Endothelial cell (in vitro differentiated cells): ENCODE data around the gene GDF7. TPM values are rescaled to one million over a fixed set of nuclear protein-coding genes. Genes with fewer than 3 reads are reported as not detected.
A peak's percentile ranks its signal among the peaks of the same experiment; 100 is the strongest.

Experiments used
- DNase-seq: peaks from one replicate; pipeline ENCODE4 v3.0.0; 2021; ENCODE audit warnings: low spot score
- H3K27ac Mint-ChIP-seq: one replicate; pipeline ENCODE4 v1.8.0; 2021; ENCODE audit warnings: mixed read lengths, inconsistent platforms; ENCODE audit not compliant: unreplicated experiment
- H3K27me3 Mint-ChIP-seq: one replicate; pipeline ENCODE4 v1.8.0; 2021; ENCODE audit warnings: mild to moderate bottlenecking, moderate library complexity, mixed read lengths, inconsistent platforms; ENCODE audit not compliant: unreplicated experiment
- H3K36me3 Mint-ChIP-seq: one replicate; pipeline ENCODE4 v1.8.0; 2021; ENCODE audit warnings: mild to moderate bottlenecking, low read depth, mixed read lengths, inconsistent platforms; ENCODE audit not compliant: unreplicated experiment
- H3K4me1 Mint-ChIP-seq: one replicate; pipeline ENCODE4 v1.8.0; 2021; ENCODE audit warnings: mild to moderate bottlenecking, mixed read lengths, inconsistent platforms; ENCODE audit not compliant: unreplicated experiment
- H3K4me3 Mint-ChIP-seq: one replicate; pipeline ENCODE4 v1.8.0; 2021; ENCODE audit warnings: mild to moderate bottlenecking, mixed read lengths, inconsistent platforms; ENCODE audit not compliant: unreplicated experiment
- H3K9me3 Mint-ChIP-seq: one replicate; pipeline ENCODE4 v1.8.0; 2021; ENCODE audit warnings: mixed read lengths, inconsistent platforms; ENCODE audit not compliant: unreplicated experiment
- CTCF ChIP-seq: fragments of 200-600 bp; sonication (generic); IDR thresholded peaks from one replicate; pipeline ENCODE4 v1.5.0; 2021; ENCODE audit warnings: antibody characterized with exemption; ENCODE audit not compliant: unreplicated experiment
- total RNA-seq: library from RNA; stranded (reverse); fragmentation: NEBNext Ultra II Directional; extraction: Animal tissue kit (Norgen Biotek cat#: 25700); gene quantifications from one replicate; pipeline ENCODE4 v1.2.1, GENCODE V29; 2021; ENCODE audit not compliant: unreplicated experiment

The GDF7 gene
- total RNA-seq, 1 donor from 2014 or later = 11.2 TPM

GRCh38 chr2:20678780-20679179 is 11.8 kb downstream of the GDF7 start:
- no peak for TF ChIP-seq CTCF
- H3K36me3 Mint-ChIP-seq = peaks cover 11% of the 10 kb centered on the region
- no peaks in the 10 kb centered on the region for H3K9me3 Mint-ChIP-seq
- DNase-seq = no peak
- H3K4me3 Mint-ChIP-seq = no peak overlapping the region
- no peak overlapping the region for H3K27ac Mint-ChIP-seq
- peaks cover 8% of the 10 kb centered on the region for H3K27me3 Mint-ChIP-seq
- peaks cover 47% of the 10 kb centered on the region for H3K4me1 Mint-ChIP-seq

DNA sequence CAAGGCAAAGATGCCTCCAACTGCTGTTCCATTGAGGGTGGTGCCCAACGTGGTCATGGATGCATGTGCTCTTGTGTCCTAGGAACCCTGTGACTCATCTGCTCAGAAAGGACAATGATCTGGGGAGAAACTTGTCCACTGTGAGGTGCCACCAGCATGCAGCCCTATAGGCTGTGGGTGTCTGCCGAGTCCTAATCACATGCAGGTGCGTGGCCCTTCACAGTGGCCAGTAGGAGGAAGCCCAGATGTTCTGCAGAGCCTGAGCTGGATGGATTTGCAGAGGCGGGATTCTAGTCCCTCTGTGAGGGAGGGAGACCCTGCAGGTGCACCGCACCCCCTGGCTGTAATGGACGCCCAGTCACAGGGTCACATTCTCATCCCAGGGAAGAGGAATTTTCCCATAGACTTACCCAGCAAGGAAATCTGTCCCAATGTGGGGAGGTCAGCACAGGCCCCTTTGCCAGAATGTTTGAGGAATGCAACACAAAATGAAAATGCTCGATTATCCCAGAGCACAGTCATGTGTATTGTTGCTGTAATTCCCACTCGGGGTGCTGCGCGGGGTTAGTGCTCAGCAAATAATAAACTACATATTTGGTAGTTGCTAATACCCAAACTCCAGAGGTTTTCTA is 13.9 kb downstream of the GDF7 start:
- TF ChIP-seq CTCF = no peak
- Mint-ChIP-seq H3K36me3 (peaks cover 16% of the 10 kb centered on the region), H3K27me3 (peaks cover 7% of the 10 kb centered on the region), H3K27ac (no peak overlapping the region), H3K4me1 (peaks cover 26% of the 10 kb centered on the region), H3K4me3 (no peak overlapping the region), H3K9me3 (no peaks in the 10 kb centered on the region)
- DNase-seq = no peak

DNA sequence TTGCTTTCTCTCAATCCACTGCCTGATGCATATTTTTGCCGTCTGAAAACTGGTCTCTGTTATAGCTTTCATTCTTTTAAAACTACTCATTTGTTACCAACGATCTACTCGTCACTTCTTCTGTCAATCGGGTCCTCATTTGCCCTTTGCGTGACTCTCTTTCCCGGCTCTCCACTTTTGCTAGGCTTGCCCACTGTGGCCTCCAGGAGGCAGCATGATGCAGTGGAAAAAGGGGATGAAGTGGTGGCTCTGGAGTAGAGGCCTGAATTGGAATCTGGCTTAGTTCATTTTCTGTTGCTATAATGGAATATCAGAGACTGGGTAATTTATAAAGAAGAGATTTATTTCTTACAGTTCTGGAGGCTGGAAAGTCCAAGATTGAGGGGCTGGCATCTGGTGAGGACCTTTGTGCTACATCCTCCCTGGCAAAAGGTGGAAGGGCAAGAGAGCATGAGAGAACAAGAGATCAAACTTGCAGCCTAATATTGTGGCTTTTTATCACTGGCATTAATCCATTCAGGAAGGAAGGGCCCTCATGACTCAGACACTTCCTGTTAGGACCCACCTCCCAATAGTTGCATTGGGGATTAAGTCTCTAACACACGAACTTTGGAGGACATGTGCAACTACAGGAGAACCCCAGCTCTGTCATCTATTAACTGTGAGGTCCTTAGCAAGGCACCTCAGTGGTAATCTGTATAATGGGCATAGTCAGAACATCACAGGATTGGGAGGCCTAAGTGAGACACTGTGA is 15.4 kb downstream of the GDF7 start:
- H3K4me1 Mint-ChIP-seq = peaks cover 11% of the 10 kb centered on the region
- H3K4me3 Mint-ChIP-seq = peak overlapping the region; percentile 65
- no peaks in the 10 kb centered on the region for H3K9me3 Mint-ChIP-seq
- H3K36me3 Mint-ChIP-seq = peaks cover 20% of the 10 kb centered on the region
- TF ChIP-seq CTCF = peak; percentile 41
- H3K27ac Mint-ChIP-seq = no peak overlapping the region
- DNase-seq = peak; percentile 47
- H3K27me3 Mint-ChIP-seq = peaks cover 5% of the 10 kb centered on the region

DNA sequence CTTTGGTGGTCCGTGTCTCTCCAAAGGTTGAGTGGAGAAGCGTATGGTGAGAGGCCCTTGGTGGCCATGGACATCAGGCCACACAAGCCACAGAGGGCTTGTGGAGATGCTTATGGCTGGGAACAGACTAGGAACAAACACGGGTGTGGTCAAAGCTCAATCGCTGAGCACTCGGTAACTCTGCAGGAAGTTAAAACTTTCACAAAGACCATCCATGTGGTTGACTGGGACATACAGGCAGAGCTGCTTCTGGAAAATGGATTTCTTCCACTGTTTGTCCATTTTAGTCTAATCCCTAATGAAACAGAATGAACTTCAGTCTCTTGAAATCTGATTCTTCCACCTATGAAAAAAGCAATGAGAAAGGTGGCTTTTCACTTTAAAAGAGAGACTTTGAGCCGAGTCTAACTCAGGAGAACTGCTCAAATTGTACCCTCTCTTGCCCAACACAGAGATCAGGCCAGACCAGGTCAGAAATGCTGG is 17.7 kb downstream of the GDF7 start:
- Mint-ChIP-seq H3K4me1 (no peaks in the 10 kb centered on the region), H3K27me3 (peaks cover 5% of the 10 kb centered on the region), H3K36me3 (peaks cover 33% of the 10 kb centered on the region), H3K9me3 (no peaks in the 10 kb centered on the region), H3K27ac (no peak overlapping the region), H3K4me3 (no peak overlapping the region)
- TF ChIP-seq CTCF = no peak
- no peak for DNase-seq

DNA sequence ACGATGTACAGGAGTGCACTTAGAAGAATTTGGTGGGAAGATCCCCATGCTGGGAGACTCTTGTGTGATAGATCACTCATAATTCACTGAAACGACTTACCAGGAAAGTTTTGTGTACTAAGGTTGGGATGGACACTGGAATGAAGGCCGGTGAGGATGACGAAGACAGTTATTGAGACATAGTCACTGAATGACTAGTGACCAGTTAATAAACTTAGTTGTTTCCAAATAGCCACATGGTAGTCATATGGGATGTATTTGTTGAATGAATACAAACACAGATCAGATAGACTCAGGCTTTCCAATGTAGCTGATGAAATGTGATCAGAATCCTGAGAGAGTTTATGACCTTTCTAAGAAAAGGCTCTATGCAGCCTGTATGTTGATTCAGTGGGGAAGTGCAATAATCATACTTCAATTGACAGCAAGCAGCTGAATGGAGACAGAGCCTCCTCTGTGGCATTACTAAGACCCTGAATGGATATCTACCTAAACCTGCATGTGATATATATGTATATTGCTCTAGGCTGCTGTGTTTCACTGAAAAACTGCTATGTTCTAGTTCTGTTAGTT is 20.4 kb downstream of the GDF7 start:
- Mint-ChIP-seq H3K4me3 (no peak overlapping the region), H3K27ac (no peak overlapping the region)
- no peak for TF ChIP-seq CTCF

More for the DNA sequence above, 20.4 kb downstream of the GDF7 start:
- peaks cover 5% of the 10 kb centered on the region for H3K27me3 Mint-ChIP-seq
- no peaks in the 10 kb centered on the region for H3K9me3 Mint-ChIP-seq
- peaks cover 18% of the 10 kb centered on the region for H3K4me1 Mint-ChIP-seq
- no peak for DNase-seq
- peaks cover 30% of the 10 kb centered on the region for H3K36me3 Mint-ChIP-seq
